K562 (cell line): ENCODE measurements around the gene ZNF736. TPM values are rescaled to one million over a fixed set of nuclear protein-coding genes. Genes with fewer than 3 reads are reported as not detected.

Experiments
- AFF4 ChIP-seq: sonication (generic); formaldehyde crosslinking; IDR thresholded peaks from 2 replicates; pipeline ENCODE4 v1.8.0; 2023; ENCODE audit warnings: mild to moderate bottlenecking, missing genetic modification reagents
- CREM ChIP-seq: IDR thresholded peaks from 2 replicates; pipeline ENCODE4 v1.6.1; 2014; ENCODE audit warnings: antibody characterized with exemption, low read depth
- ELF2 ChIP-seq: fragments of 250-450 bp; sonication (Bioruptor Pico); IDR thresholded peaks from 2 replicates; pipeline ENCODE4 v1.5.0; 2021; ENCODE audit warnings: mild to moderate bottlenecking
- FOXA1 ChIP-seq: fragments of 450-650 bp; IDR thresholded peaks from 2 replicates; pipeline ENCODE4 v1.6.1; 2016; ENCODE audit warnings: mild to moderate bottlenecking, borderline replicate concordance
- FOXP4 ChIP-seq: sonication (generic); formaldehyde crosslinking; IDR thresholded peaks from 2 replicates; pipeline ENCODE4 v1.8.0; 2022; ENCODE audit warnings: mild to moderate bottlenecking, missing genetic modification reagents, borderline replicate concordance
- HDAC2 ChIP-seq: fragments of 450-650 bp; IDR thresholded peaks from 2 replicates; pipeline ENCODE4 v1.6.1; 2016; ENCODE audit warnings: mild to moderate bottlenecking
- KLF6 ChIP-seq: fragments of 250-450 bp; sonication (Bioruptor Pico); IDR thresholded peaks from 2 replicates; pipeline ENCODE4 v1.4.0; 2020; ENCODE audit warnings: mild to moderate bottlenecking, moderate library complexity, borderline replicate concordance
- NCOA2 ChIP-seq, 2 experiments: fragments of 450-650 bp; IDR thresholded peaks; 2 replicates each; pipeline ENCODE4 v1.6.1; 2018; ENCODE audit warnings: mild to moderate bottlenecking in 2 of 2, moderate library complexity in 1 of 2; ENCODE audit not compliant: partially characterized antibody in 2 of 2
- SFPQ ChIP-seq: fragments of 200-400 bp; formaldehyde crosslinking; IDR thresholded peaks from 2 replicates; pipeline ENCODE4 v1.6.1; 2017; ENCODE audit warnings: mild to moderate bottlenecking, low read depth, low read length, moderate library complexity
- SMAD1 ChIP-seq: fragments of 150-350 bp; IDR thresholded peaks from 2 replicates; pipeline ENCODE4 v1.6.1; 2014; ENCODE audit warnings: low read length, low read depth; ENCODE audit not compliant: partially characterized antibody
- SOX6 ChIP-seq: fragments of 450-650 bp; IDR thresholded peaks from 2 replicates; pipeline ENCODE4 v1.6.1; 2014; ENCODE audit warnings: mild to moderate bottlenecking
- TCFL5 ChIP-seq: fragments of 250-450 bp; sonication (Bioruptor Pico); conservative IDR thresholded peaks from 2 replicates; pipeline ENCODE4 v1.6.1; 2021; ENCODE audit warnings: mild to moderate bottlenecking, moderate library complexity, matching md5 sums
- TRIM24 ChIP-seq, 2 experiments: fragments of 450-650 bp; IDR thresholded peaks; 2 replicates each; pipeline ENCODE4 v1.6.1; 2016
- U2AF1 ChIP-seq: fragments of 200-400 bp; formaldehyde crosslinking; optimal IDR thresholded peaks from 2 replicates; pipeline ENCODE3; 2017; ENCODE audit warnings: mild to moderate bottlenecking, low read depth, low read length, moderate library complexity
- U2AF2 ChIP-seq: fragments of 200-400 bp; formaldehyde crosslinking; optimal IDR thresholded peaks from 2 replicates; pipeline ENCODE3; 2017; ENCODE audit warnings: low read depth, mild to moderate bottlenecking, low read length
- UBTF ChIP-seq, 2 experiments: IDR thresholded peaks; 2 replicates each; pipeline ENCODE4 v1.6.1; 2012; ENCODE audit warnings: improper control_type of control experiment in 2 of 2, low read depth in 2 of 2, low read length in 2 of 2, borderline replicate concordance in 1 of 2
- ZNF436 ChIP-seq: fragments of 250-450, 450-650 bp; sonication (Bioruptor Pico); formaldehyde crosslinking; IDR thresholded peaks from 2 replicates; pipeline ENCODE4 v1.7.0; 2020; ENCODE audit warnings: mild to moderate bottlenecking
- ZSCAN29 ChIP-seq: fragments of 450-650 bp; IDR thresholded peaks from 2 replicates; pipeline ENCODE4 v1.6.1; 2017
- polyA plus RNA-seq, 8 experiments: library from polyadenylated mRNA; depleted of rRNA in 4 of 8; stranded (reverse) in 5 of 8; unstranded in 3 of 8; fragments of >200 nt; fragmentation: Nextera tagmentation in 2 of 8; fragmentation: Illumina TruSeq in 1 of 8; extraction: Ambion mirVana in 2 of 8; extraction: Trizol in 1 of 8; gene quantifications; 2 replicates each; pipeline versions ENCODE4 v1.2.1 to v1.2.3, GENCODE V29; 2011 to 2014; ENCODE audit warnings: inconsistent platforms in 1 of 8, missing spikeins in 1 of 8
- total RNA-seq, 7 experiments: library from RNA; depleted of rRNA in 6 of 7; stranded (reverse); fragments of >200 nt in 6 of 7; fragmentation: Illumina TruSeq in 2 of 7; extraction: Trizol in 2 of 7; gene quantifications; 2 replicates each; pipeline versions ENCODE4 v1.2.1 to v1.2.3, GENCODE V29; 2011 to 2021; ENCODE audit warnings: low replicate concordance in 1 of 7

The ZNF736 gene
- total and polyA plus RNA-seq, 9 of the 15 experiments (the other 6 are each of a cell fraction or from before 2014, with no cell fraction given) = 2.7 to 15.6 (median 7.6) TPM

GRCh38 chr7:64313740-64314491 is at the start of gene ZNF736 (continued):
- TF ChIP-seq TCFL5 (CRISPR knock-in tag) (no peak), UBTF (IDR thresholded peaks at IDR 0.05; ENCODE audit: borderline replicate concordance in 1 of 2, low read depth in 2 of 2, low read length in 2 of 2) (no peak), ZSCAN29 (peak; percentile 58; the same call in 1 of the 2 replicates), U2AF1 (no peak), AFF4 (CRISPR knock-in tag) (no peak), SOX6 (no peak), HDAC2 (0 out of 2 replicates have a peak, but pooled peaks have one; percentile 23), U2AF2 (no peak), FOXP4 (CRISPR knock-in tag) (0 out of 2 replicates have a peak, but pooled peaks have one; percentile 61), SFPQ (no peak), FOXA1 (no peak), CREM (0 out of 2 replicates have a peak, but pooled peaks have one; percentile 31), ELF2 (no peak), NCOA2 (IDR thresholded peaks at IDR 0.05; ENCODE audit: partially characterized antibody in 2 of 2) (no peak), ZNF436 (no peak), TRIM24 (IDR thresholded peaks at IDR 0.05) (no peak), SMAD1 (no peak), KLF6 (no peak)
